ENCODE results near the gene PDLIM3. TPM values are rescaled to one million over a fixed set of nuclear protein-coding genes. Genes with fewer than 3 reads are reported as not detected.
A peak's percentile ranks its signal among the peaks of the same experiment; 100 is the strongest.

PDLIM3 gene
- total RNA-seq, 1 donor from 2014 or later: 24.4 TPM

DNA sequence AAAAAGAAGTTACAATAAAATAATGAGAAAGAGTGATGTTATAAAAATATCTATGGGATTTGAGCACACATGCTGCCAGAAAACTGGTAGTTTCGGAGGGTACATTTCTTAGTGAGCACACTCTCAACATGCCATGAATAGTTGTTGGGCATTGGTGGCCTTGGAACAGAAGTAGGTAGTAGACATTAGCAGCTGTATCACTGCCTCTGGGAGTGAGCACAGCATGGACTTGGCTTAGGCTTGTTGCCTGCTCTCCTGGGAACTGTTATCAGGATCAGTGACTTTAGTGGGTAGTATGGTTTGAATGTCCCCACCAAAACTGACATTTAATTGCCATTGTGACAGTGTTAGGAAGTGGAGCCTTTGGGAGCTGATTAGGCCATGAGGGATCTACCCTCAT lies 13.3 kb upstream of the PDLIM3 start:
- H3K4me1 ChIP-seq: no peaks in the 10 kb centered on the region
- TF ChIP-seq, protein P1, sequence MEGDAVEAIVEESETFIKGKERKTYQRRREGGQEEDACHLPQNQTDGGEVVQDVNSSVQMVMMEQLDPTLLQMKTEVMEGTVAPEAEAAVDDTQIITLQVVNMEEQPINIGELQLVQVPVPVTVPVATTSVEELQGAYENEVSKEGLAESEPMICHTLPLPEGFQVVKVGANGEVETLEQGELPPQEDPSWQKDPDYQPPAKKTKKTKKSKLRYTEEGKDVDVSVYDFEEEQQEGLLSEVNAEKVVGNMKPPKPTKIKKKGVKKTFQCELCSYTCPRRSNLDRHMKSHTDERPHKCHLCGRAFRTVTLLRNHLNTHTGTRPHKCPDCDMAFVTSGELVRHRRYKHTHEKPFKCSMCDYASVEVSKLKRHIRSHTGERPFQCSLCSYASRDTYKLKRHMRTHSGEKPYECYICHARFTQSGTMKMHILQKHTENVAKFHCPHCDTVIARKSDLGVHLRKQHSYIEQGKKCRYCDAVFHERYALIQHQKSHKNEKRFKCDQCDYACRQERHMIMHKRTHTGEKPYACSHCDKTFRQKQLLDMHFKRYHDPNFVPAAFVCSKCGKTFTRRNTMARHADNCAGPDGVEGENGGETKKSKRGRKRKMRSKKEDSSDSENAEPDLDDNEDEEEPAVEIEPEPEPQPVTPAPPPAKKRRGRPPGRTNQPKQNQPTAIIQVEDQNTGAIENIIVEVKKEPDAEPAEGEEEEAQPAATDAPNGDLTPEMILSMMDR (IDR thresholded peaks at IDR 0.05): no peak
- H3K9me3 ChIP-seq: no peaks in the 10 kb centered on the region
- ATAC-seq (no peak), DNase-seq (no peak)
- no peak overlapping the region for H3K27ac ChIP-seq
- intact Hi-C loops (cut with DNase I): no loop called here
- no peaks in the 10 kb centered on the region for H3K36me3 ChIP-seq
- H3K27me3 ChIP-seq: no peaks in the 10 kb centered on the region
- H3K4me3 ChIP-seq: no peak overlapping the region

DNA sequence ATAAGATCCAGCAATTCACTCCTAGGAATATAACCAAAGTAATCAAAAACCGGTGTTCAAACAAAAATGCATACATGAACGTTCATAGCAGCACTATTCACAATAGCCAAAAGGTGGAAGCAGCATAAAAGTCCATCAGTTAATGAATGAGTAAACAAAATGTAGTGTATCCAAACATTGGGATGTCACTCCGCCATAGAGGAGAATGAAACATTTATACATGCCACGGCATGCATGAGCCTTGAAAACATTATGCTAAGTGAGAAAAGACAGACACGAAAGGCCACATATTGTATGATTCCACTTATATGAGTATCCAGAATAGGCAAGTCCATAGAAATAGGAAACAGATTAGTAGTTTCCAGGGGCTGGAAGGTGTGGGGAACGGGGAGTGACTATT lies 11.0 kb upstream of the PDLIM3 start:
- no peak for DNase-seq
- ATAC-seq: no peak
- H3K4me3 ChIP-seq: no peak overlapping the region
- H3K27me3 ChIP-seq: no peaks in the 10 kb centered on the region
- H3K4me1 ChIP-seq: no peaks in the 10 kb centered on the region
- no peaks in the 10 kb centered on the region for H3K36me3 ChIP-seq
- intact Hi-C loops (cut with DNase I): no loop called here
- no peak overlapping the region for H3K27ac ChIP-seq
- no peaks in the 10 kb centered on the region for H3K9me3 ChIP-seq
- TF ChIP-seq, protein P1 (IDR thresholded peaks at IDR 0.05): no peak

DNA sequence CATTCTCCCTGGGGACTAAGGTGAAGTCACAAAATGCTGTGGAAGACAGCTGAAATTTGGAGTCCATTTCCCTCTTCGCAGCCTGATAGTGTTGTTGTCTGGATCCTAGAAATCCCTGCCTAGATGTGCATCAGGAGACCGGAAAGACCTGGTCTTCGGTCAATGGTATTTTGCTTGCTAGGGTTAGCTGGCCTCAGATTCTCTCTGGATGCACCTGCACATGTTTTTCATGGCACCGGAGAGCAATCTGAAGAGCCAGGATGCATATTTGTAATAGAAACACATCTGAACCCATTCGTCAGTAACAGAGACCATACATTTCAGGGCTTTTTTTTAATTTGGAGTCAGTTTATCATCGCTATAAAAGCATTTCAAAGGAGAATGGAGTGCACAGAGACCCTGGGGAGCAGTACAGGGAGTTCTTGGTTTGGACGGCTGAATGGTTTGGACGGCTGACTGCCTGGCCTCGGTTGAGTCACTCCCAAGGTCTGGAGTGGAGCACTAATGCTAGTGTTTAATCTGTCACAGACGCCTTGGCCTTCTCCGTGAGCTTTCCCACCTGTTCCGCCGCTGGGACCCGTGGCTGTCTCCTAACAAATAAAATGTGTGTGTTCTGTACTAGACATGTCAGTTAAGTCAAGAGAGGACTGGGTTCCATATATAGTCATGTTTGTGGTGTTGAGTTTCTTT lies 7.5 kb upstream of the PDLIM3 start:
- Histone ChIP-seq H3K27me3 (no peaks in the 10 kb centered on the region), H3K9me3 (no peaks in the 10 kb centered on the region), H3K27ac (no peak overlapping the region), H3K4me3 (no peak overlapping the region), H3K4me1 (peaks cover 3% of the 10 kb centered on the region), H3K36me3 (no peaks in the 10 kb centered on the region)
- TF ChIP-seq, protein P1 (IDR thresholded peaks at IDR 0.05): no peak
- ATAC-seq (peak; percentile 67), DNase-seq (no peak)
- intact Hi-C loops (cut with DNase I): no loop called here

DNA sequence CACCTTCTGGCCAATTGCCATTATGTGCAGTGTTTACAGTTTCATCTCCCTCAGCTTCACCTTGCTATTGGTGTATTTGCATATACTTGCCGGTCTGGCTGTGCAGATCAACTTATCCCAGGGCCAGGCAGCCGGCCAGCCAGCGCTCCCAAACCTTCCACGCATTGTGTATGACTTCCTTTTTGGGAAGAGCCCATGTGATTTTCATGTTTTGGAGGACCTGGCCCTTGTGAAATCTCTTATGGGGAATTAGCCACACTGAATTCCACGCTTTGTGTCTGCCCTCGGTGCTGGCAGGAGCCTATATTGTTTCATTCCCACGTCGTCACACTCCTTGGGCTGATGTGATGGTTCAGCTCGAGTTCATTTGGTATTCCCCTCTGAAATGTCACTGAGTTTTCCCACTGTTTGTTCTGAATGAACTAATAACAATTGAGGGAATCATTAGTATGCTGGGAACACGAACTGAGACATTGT lies 6.0 kb upstream of the PDLIM3 start:
- ATAC-seq (peak; percentile 30), DNase-seq (no peak)
- TF ChIP-seq, protein P1 (IDR thresholded peaks at IDR 0.05): no peak
- Histone ChIP-seq H3K36me3 (no peaks in the 10 kb centered on the region), H3K27me3 (no peaks in the 10 kb centered on the region), H3K4me3 (no peak overlapping the region), H3K4me1 (peaks cover 3% of the 10 kb centered on the region), H3K9me3 (no peaks in the 10 kb centered on the region), H3K27ac (no peak overlapping the region)
- intact Hi-C loops (cut with DNase I): no loop called here

DNA sequence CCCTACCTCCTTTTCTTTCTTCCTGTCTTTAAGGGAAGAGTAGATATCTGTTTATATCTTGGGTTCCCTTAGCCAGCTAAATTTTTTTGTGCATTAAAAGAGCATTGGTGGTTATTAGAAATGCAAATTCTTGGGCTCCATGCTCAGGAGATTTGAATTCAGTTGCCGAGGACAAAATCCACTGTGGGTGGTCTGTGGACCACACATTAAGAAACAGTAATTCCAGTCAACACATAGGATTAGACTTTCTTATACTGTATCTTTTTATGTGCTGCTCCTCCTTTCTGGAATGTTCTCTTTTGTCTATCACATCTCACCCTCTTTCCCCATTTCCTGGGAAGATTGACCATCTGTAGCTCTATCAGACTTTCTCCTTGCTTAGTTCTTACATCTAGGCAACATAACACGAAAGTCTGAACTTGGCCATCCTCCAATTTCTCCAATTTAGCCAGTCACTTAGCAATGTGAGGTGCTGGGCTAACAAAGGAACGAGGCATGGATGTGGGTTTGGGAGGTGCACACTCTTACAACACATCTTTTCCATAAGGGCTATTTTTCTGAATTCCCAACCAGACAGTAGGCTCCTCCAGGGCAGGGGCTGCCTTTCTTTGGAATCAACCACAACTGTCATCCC lies 5.3 kb upstream of the PDLIM3 start:
- no peaks in the 10 kb centered on the region for H3K36me3 ChIP-seq
- TF ChIP-seq, protein P1 (IDR thresholded peaks at IDR 0.05): no peak
- ATAC-seq (no peak), DNase-seq (no peak)
- no peaks in the 10 kb centered on the region for H3K9me3 ChIP-seq
- intact Hi-C loops (cut with DNase I): no loop called here
- peaks cover 7% of the 10 kb centered on the region for H3K4me1 ChIP-seq
- H3K27ac ChIP-seq: no peak overlapping the region
- H3K27me3 ChIP-seq: no peaks in the 10 kb centered on the region
- no peak overlapping the region for H3K4me3 ChIP-seq
